ENCODE results near the gene CHP2.
"Not testable (repeated sequence)": the region's sequence is repeated elsewhere in the genome, so short reads cannot be mapped to it uniquely, and the experiment has no call there.

CHP2 gene

DNA sequence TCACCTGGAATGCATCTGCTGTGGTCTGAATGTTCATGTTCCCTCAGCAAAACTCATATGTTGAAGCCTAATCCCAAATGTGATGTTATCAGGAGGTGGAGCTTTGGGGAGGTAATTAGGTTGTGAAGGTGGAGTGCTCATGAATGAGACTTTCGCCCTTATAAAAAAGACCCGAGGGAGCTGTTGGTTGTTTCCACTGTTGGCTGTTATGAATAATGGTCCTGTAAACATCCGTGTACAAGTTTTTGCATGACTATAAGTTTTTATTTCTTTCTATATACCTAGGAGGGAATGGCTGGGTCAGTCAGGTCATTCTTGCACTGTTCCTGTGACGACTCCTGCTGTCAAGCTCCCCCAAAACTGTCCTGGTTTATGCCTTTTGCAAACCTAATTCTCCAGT is 9.6 kb upstream of the CHP2 start:
- TF ChIP-seq, protein P1, sequence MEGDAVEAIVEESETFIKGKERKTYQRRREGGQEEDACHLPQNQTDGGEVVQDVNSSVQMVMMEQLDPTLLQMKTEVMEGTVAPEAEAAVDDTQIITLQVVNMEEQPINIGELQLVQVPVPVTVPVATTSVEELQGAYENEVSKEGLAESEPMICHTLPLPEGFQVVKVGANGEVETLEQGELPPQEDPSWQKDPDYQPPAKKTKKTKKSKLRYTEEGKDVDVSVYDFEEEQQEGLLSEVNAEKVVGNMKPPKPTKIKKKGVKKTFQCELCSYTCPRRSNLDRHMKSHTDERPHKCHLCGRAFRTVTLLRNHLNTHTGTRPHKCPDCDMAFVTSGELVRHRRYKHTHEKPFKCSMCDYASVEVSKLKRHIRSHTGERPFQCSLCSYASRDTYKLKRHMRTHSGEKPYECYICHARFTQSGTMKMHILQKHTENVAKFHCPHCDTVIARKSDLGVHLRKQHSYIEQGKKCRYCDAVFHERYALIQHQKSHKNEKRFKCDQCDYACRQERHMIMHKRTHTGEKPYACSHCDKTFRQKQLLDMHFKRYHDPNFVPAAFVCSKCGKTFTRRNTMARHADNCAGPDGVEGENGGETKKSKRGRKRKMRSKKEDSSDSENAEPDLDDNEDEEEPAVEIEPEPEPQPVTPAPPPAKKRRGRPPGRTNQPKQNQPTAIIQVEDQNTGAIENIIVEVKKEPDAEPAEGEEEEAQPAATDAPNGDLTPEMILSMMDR (IDR thresholded peaks at IDR 0.05; ENCODE audit: low read depth, low read length, missing control alignments): no peak
- no peak for DNase-seq (ENCODE audit: low read depth)
- no peak overlapping the region for H3K4me3 ChIP-seq (ENCODE audit: low read depth, low read length)

GRCh38 chr16:23748630-23749029 is 6.2 kb upstream of the CHP2 start:
- no peak for DNase-seq (ENCODE audit: low read depth)
- H3K4me3 ChIP-seq (ENCODE audit: low read depth, low read length): no peak overlapping the region
- TF ChIP-seq, protein P1 (IDR thresholded peaks at IDR 0.05; ENCODE audit: low read depth, low read length, missing control alignments): no peak

GRCh38 chr16:23751053-23751452 is 3.8 kb upstream of the CHP2 start:
- DNase-seq (ENCODE audit: low read depth); H3K4me3 ChIP-seq (ENCODE audit: low read depth, low read length): not testable (repeated sequence)

DNA sequence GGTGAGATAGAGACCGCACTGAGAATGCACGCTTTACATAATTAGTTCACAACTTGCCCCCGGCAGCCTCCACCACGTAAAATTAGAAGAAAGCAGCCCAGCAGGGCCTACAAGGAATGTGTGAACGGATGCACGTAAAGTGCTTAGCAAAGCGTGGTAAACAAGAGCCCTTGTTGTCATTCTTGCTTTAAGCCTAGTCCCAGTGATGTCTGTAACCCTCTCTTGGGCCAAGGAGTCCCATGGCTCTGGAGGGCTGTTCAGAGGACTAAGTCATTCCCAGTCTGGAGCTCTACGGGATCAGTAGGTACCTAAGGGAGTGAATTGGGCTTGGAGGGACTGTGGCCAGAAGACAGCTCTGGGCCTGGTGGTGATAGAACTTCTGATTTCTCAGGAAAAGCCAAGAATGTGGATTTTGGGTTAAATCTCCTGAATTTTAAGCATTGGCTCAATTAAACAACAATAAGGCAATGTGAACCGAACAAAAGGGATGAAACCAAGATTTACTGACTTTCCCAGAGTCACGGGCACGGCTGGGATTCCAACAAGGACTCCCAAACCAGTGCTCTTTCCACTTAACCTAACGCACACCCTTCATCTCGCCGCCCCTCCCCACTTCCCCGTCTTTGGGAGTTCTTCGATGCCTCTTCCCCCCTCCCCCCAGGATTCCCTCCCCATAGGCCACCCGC is 775 bp upstream of the CHP2 start:
- no peak for DNase-seq (ENCODE audit: low read depth)
- no peak overlapping the region for H3K4me3 ChIP-seq (ENCODE audit: low read depth, low read length)
- TF ChIP-seq, protein P1 (IDR thresholded peaks at IDR 0.05; ENCODE audit: low read depth, low read length, missing control alignments): no peak

- no peak overlapping the region for H3K4me3 ChIP-seq (ENCODE audit: low read depth, low read length)
- no peak for DNase-seq (ENCODE audit: low read depth)
- TF ChIP-seq, protein P1 (IDR thresholded peaks at IDR 0.05; ENCODE audit: low read depth, low read length, missing control alignments): no peak
Measured at GRCh38 chr16:23755484-23755809, 621 bp downstream of the CHP2 start.

DNA sequence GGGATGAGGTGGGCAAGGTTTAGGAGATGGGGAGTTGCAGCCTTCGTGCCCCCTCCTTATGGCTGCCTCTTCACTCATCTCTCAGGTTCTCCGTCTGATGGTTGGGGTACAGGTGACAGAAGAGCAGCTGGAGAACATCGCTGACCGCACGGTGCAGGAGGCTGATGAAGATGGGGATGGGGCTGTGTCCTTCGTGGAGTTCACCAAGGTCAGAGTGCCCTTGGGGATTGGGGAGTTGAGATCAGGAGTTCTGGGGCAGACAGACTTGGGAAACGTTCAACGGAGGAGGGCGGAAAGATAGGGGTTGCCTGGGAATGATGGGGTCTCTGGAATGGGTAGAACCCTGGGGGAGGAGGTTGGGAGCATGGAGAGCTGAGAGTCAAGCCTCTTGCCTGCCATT is 2.3 kb downstream of the CHP2 start:
- TF ChIP-seq, protein P1 (IDR thresholded peaks at IDR 0.05; ENCODE audit: low read depth, low read length, missing control alignments): no peak
- no peak overlapping the region for H3K4me3 ChIP-seq (ENCODE audit: low read depth, low read length)
- no peak for DNase-seq (ENCODE audit: low read depth)

DNA sequence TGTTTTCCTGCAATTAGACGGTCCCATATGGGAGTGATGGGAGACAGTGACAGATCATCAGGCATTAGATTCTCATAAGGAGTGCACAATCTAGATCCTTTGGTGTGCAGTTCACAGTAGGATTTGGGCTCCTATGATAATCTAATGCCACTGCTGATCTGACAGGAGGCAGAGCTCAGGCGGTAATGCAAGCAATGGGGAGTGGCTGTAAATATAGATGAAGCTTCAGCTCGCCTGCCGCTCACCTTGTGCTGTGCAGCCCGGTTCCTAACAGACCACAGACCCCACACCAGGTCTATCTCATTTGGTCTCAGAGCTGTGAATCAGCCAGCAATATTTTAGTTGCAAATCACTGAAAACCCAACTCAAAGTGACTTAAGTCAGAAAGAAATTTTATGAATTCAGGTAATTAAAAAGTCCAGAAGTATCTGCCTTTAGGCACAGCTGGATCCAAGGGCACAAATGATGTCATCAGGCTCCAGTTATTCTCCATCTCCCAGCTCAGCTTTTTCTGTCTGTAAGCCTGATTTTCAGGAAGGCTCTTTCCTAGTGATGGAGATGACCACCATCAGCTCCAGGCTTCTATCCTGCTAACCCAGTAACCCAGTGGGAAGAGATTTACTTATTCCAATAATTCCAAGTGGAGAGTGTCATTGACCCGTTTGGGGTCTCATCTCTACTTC is 3.3 kb downstream of the CHP2 start:
- DNase-seq (ENCODE audit: low read depth): no peak
- no peak overlapping the region for H3K4me3 ChIP-seq (ENCODE audit: low read depth, low read length)
- TF ChIP-seq, protein P1 (IDR thresholded peaks at IDR 0.05; ENCODE audit: low read depth, low read length, missing control alignments): no peak
